Endothelial cell of umbilical vein (primary cell): ENCODE results near the gene ITIH3. TPM values are rescaled to one million over a fixed set of nuclear protein-coding genes. Genes with fewer than 3 reads are reported as not detected.

Experiments used
- BruUV-seq: library from RNA; stranded (reverse); fragments of 400-500 nt; replicated peaks from 2 replicates; lab custom pipeline; 2021; lab: Mats Ljungman, UMichigan
- CTCF ChIA-PET: fragments of 300-600, 350-600 bp; sonication (Branson Sonifier 250); formaldehyde crosslinking; loops from one replicate; lab custom pipeline; 2021; ENCODE audit warnings: antibody characterized with exemption, inconsistent platforms; lab: Charles Lee
- POLR2A ChIA-PET: fragments of 300-600, 350-600 bp; sonication (Branson Sonifier 250); formaldehyde crosslinking; loops from one replicate; lab custom pipeline; 2021; ENCODE audit warnings: antibody characterized with exemption, inconsistent platforms; lab: Charles Lee
- DNase-seq: peaks from one replicate; pipeline ENCODE4 v3.0.0-alpha.2; 2011; ENCODE audit warnings: low read depth, low spot score
- FAIRE-seq: peaks from 2 replicates; lab custom pipeline; 2011; peaks lifted over from hg19 to GRCh38; lab: Jason Lieb, UNC
- H2AFZ ChIP-seq: 2 replicates; pipeline ENCODE4 v1.6.0; 2012; ENCODE audit warnings: low read depth, low read length, control low read depth, inconsistent platforms
- H3K27ac ChIP-seq: 2 replicates; pipeline ENCODE4 v1.5.1; 2011; ENCODE audit warnings: low read depth, mild to moderate bottlenecking, control low read depth, low read length, moderate library complexity; ENCODE audit not compliant: insufficient read depth
- H3K27me3 ChIP-seq, 2 experiments: 2 replicates each; pipeline versions ENCODE4 v1.6.0 to v1.6.1; 2011; ENCODE audit warnings: low read length in 2 of 2, mixed read lengths in 1 of 2; ENCODE audit not compliant: control insufficient read depth in 2 of 2, insufficient read depth in 2 of 2
- H3K36me3 ChIP-seq, 2 experiments: 2 replicates in 1 of 2; 3 replicates in 1 of 2; pipeline ENCODE4 v1.5.1; 2011; ENCODE audit warnings: low read length in 2 of 2, mild to moderate bottlenecking in 1 of 2, moderate library complexity in 1 of 2; ENCODE audit not compliant: control insufficient read depth in 2 of 2, insufficient read depth in 2 of 2; ENCODE audit errors: extremely low read depth in 1 of 2
- H3K4me1 ChIP-seq: 3 replicates; pipeline ENCODE4 v1.5.1; 2011; ENCODE audit warnings: mild to moderate bottlenecking, low read length; ENCODE audit not compliant: control insufficient read depth, insufficient read depth; ENCODE audit errors: extremely low read depth
- H3K4me2 ChIP-seq: 2 replicates; pipeline ENCODE4 v1.6.1; 2011; ENCODE audit warnings: low read length, control low read depth, mixed read lengths; ENCODE audit not compliant: insufficient read depth
- H3K4me3 ChIP-seq, 3 experiments: fragments of 200-600 bp in 1 of 3; sonication (generic), shearing (Covaris generic) in 1 of 3; replicated peaks in 1 of 3; 2 replicates each; pipeline ENCODE4 v1.5.1; 2011 to 2016; ENCODE audit warnings: control low read depth in 3 of 3, low read length in 3 of 3, mild to moderate bottlenecking in 2 of 3, inconsistent platforms in 1 of 3, low read depth in 1 of 3, moderate library complexity in 1 of 3; ENCODE audit not compliant: insufficient read depth in 1 of 3
- H3K79me2 ChIP-seq: 2 replicates; pipeline ENCODE4 v1.6.0; 2012; ENCODE audit warnings: low read length, inconsistent platforms; ENCODE audit not compliant: control insufficient read depth, insufficient read depth
- H3K9ac ChIP-seq: replicated peaks from 2 replicates; pipeline ENCODE3; 2011; ENCODE audit warnings: low read length, control low read depth; ENCODE audit not compliant: insufficient read depth; ENCODE audit errors: extremely low read depth
- H3K9me1 ChIP-seq: replicated peaks from 3 replicates; pipeline ENCODE4 v1.6.0; 2011; ENCODE audit warnings: mild to moderate bottlenecking, low read length; ENCODE audit not compliant: control insufficient read depth, insufficient read depth; ENCODE audit errors: extremely low read depth
- H3K9me3 ChIP-seq: replicated peaks from 2 replicates; pipeline ENCODE4 v1.5.1; 2012; ENCODE audit warnings: low read length, inconsistent platforms; ENCODE audit not compliant: control insufficient read depth, insufficient read depth
- H4K20me1 ChIP-seq: replicated peaks from 2 replicates; pipeline ENCODE3; 2011; ENCODE audit warnings: mild to moderate bottlenecking, low read length; ENCODE audit not compliant: control insufficient read depth, insufficient read depth; ENCODE audit errors: extremely low read depth
- EZH2 ChIP-seq: IDR thresholded peaks from 2 replicates; pipeline ENCODE4 v1.6.1; 2012; ENCODE audit warnings: borderline replicate concordance, low read depth, mild to moderate bottlenecking, moderate library complexity, low read length, inconsistent platforms; ENCODE audit not compliant: severe bottlenecking
- GATA2 ChIP-seq: IDR thresholded peaks from 2 replicates; pipeline ENCODE4 v1.7.0; 2011; ENCODE audit warnings: low read depth, mild to moderate bottlenecking, moderate library complexity, mixed read lengths, low read length; ENCODE audit not compliant: insufficient read length, insufficient read depth
- JUN ChIP-seq: IDR thresholded peaks from 2 replicates; pipeline ENCODE4 v1.6.1; 2011; ENCODE audit warnings: borderline replicate concordance, low read depth; ENCODE audit not compliant: insufficient read length, insufficient read depth
- MYC ChIP-seq: IDR thresholded peaks from one replicate; pipeline ENCODE4 v1.6.1; 2011; ENCODE audit warnings: mild to moderate bottlenecking, low read depth, low read length
- POLR2A ChIP-seq: IDR thresholded peaks from 2 replicates; pipeline ENCODE4 v1.6.1; 2012; ENCODE audit warnings: low read depth, mild to moderate bottlenecking, control low read depth, low read length
- POLR2AphosphoS5 ChIP-seq: IDR thresholded peaks from 2 replicates; pipeline ENCODE4 v1.6.1; 2012; ENCODE audit warnings: low read depth, mild to moderate bottlenecking, control low read depth, low read length, moderate library complexity; ENCODE audit not compliant: insufficient read depth
- dilution Hi-C: fragments of 300-500 bp; cut with MboI; formaldehyde crosslinking; loops from one replicate; pipeline ENCODE4 v1.15.0; 2019; ENCODE audit warnings: low sequenced_read_pairs; ENCODE audit not compliant: extremely low pct_ligation_motif_present
- intact Hi-C: fragments of 100-400 bp; cut with micrococcal nuclease; formaldehyde crosslinking; loops from one replicate; pipeline ENCODE4 v1.10.0; 2022
- polyA plus RNA-seq, 4 experiments: library from polyadenylated mRNA; depleted of rRNA in 3 of 4; stranded (reverse) in 3 of 4; unstranded in 1 of 4; fragments of >200 nt; gene quantifications; 2 replicates each; pipeline versions ENCODE4 v1.2.1 to v1.2.3, GENCODE V29; 2011 to 2012; ENCODE audit warnings: missing spikeins in 1 of 4
- total RNA-seq: library from RNA; stranded (reverse); gene quantifications from 2 replicates; pipeline ENCODE4 v1.2.3, GENCODE V29; 2021
- TF ChIP-seq, protein P1 (sequence below), 2 donors: IDR thresholded peaks; 1 replicate in 1 of 2; 2 replicates in 1 of 2; pipeline ENCODE4 v1.5.1; 2011; ENCODE audit warnings: low read length in 2 of 2, mild to moderate bottlenecking in 2 of 2, moderate library complexity in 2 of 2, control low read depth in 1 of 2, inconsistent platforms in 1 of 2, low read depth in 1 of 2; ENCODE audit not compliant: insufficient read depth in 1 of 2; ENCODE audit errors: extremely low read depth in 1 of 2

ITIH3 gene
- total and polyA plus RNA-seq, 2 donors (not counting 3 experiments of a cell fraction or from before 2014, with no cell fraction given), result not detected

DNA sequence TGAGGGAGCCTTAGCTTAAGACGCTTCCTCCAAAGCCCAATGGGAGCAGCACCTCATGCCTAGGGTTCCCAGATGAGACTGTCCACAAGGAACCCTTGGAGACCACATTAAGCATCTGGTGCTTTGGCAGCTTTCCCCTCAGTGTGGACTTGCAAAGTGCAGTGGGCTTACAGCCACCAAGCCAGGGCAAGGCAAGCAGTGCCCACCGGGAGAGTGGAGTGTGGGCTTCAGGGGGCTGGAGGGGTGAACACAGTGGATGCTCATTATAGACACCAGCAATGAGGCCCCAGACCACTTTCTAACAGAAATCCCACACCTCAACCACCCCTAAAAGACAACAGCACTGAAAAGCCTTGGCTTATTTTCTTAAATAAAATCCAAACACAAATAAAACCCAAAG is 49.3 kb downstream of the ITIH3 start:
- Histone ChIP-seq H3K9ac (no peak overlapping the region), H3K9me3 (no peaks in the 10 kb centered on the region), H3K4me2 (no peak overlapping the region), H3K27me3 (no peaks in the 10 kb centered on the region), H3K36me3 (peaks cover 0 to 3% of the 10 kb centered on the region in 2 experiments), H3K27ac (no peak overlapping the region), H3K79me2 (no peaks in the 10 kb centered on the region), H3K9me1 (no peaks in the 10 kb centered on the region), H3K4me1 (no peaks in the 10 kb centered on the region), H4K20me1 (no peaks in the 10 kb centered on the region), H2AFZ (no peak overlapping the region), H3K4me3 (no peak overlapping the region)
- POLR2A ChIA-PET, result no interaction called here
- CTCF ChIA-PET, result interaction anchor here (0.7 to 2.6 kb wide), 3 partner anchors 12 to 143 kb away, joined by 3 to 8 read pairs (median 3); no protein-coding TSS in a partner anchor
- FAIRE-seq (no peak), DNase-seq (no peak)
- intact Hi-C loops (no loop called here), dilution Hi-C loops (no loop called here)
- TF ChIP-seq MYC (no peak), EZH2 (no peak), POLR2AphosphoS5 (no peak), GATA2 (no peak), JUN (no peak), POLR2A (no peak)
- TF ChIP-seq, protein P1, sequence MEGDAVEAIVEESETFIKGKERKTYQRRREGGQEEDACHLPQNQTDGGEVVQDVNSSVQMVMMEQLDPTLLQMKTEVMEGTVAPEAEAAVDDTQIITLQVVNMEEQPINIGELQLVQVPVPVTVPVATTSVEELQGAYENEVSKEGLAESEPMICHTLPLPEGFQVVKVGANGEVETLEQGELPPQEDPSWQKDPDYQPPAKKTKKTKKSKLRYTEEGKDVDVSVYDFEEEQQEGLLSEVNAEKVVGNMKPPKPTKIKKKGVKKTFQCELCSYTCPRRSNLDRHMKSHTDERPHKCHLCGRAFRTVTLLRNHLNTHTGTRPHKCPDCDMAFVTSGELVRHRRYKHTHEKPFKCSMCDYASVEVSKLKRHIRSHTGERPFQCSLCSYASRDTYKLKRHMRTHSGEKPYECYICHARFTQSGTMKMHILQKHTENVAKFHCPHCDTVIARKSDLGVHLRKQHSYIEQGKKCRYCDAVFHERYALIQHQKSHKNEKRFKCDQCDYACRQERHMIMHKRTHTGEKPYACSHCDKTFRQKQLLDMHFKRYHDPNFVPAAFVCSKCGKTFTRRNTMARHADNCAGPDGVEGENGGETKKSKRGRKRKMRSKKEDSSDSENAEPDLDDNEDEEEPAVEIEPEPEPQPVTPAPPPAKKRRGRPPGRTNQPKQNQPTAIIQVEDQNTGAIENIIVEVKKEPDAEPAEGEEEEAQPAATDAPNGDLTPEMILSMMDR (IDR thresholded peaks at IDR 0.05; ENCODE audit: extremely low read depth in 1 of 2, insufficient read depth in 1 of 2, low read depth in 1 of 2, low read length in 2 of 2), result no peak
- no TSS peak for BruUV-seq
